K562 (cell line): ENCODE results near the gene EMC9. TPM values are rescaled to one million over a fixed set of nuclear protein-coding genes. Genes with fewer than 3 reads are reported as not detected.

Source experiments
- ATAC-seq: fragments of 200-7000 bp; cut with Tn5 transposase; 3 replicates; pipeline ENCODE4 v1.9.1; 2020; ENCODE audit warnings: moderate library complexity
- BruUV-seq: library from RNA; stranded (reverse); fragments of 400-500 nt; replicated peaks from 2 replicates; lab custom pipeline; 2021; lab: Mats Ljungman, UMichigan
- CTCF ChIA-PET: fragments of 300-600 bp; formaldehyde crosslinking; extraction: SDS; loops from one replicate; lab custom pipeline; 2021; ENCODE audit warnings: low intra/inter-chr PET ratio; lab: Yijun Ruan, JAX
- POLR2A ChIA-PET: fragments of 300-600, 350-650 bp; sonication (Branson Sonifier 250); formaldehyde crosslinking; extraction: SDS; loops from one replicate; lab custom pipeline; 2021; ENCODE audit warnings: antibody characterized with exemption, inconsistent platforms; lab: Yijun Ruan, JAX
- DNase-seq, 4 experiments: peaks; one replicate each; pipeline versions ENCODE4 v3.0.0 to v3.0.0-alpha.2; 2011 to 2018; ENCODE audit warnings: low spot score in 3 of 4, mixed read lengths in 3 of 4; ENCODE audit errors: extremely low read depth in 1 of 4
- FAIRE-seq: peaks from 2 replicates; lab custom pipeline; 2011; peaks lifted over from hg19 to GRCh38; lab: Jason Lieb, UNC
- H2AFZ ChIP-seq: 2 replicates; pipeline ENCODE4 v1.6.0; 2011; ENCODE audit warnings: low read depth, low read length, control low read depth, inconsistent platforms
- H3K27ac ChIP-seq: fragments of 200-600 bp; 3 replicates; pipeline ENCODE4 v1.8.0; 2011; ENCODE audit warnings: low read depth, mild to moderate bottlenecking, control low read depth, inconsistent platforms, low read length, moderate library complexity, mixed read lengths; ENCODE audit errors: extremely low read depth
- H3K27me3 ChIP-seq, 2 experiments: fragments of 300-600 bp in 1 of 2; 2 replicates in 1 of 2; 3 replicates in 1 of 2; pipeline versions ENCODE4 v1.6.0 to v1.8.0; 2011; ENCODE audit warnings: inconsistent platforms in 2 of 2, low read length in 2 of 2, mild to moderate bottlenecking in 1 of 2, mixed read lengths in 1 of 2, moderate library complexity in 1 of 2; ENCODE audit not compliant: control insufficient read depth in 2 of 2, insufficient read depth in 2 of 2
- H3K36me3 ChIP-seq: fragments of 300-600 bp; 3 replicates; pipeline ENCODE4 v1.8.0; 2011; ENCODE audit warnings: mild to moderate bottlenecking, low read length, inconsistent platforms; ENCODE audit not compliant: control insufficient read depth, insufficient read depth
- H3K4me1 ChIP-seq, 2 experiments: fragments of 200-600 bp in 1 of 2; replicated peaks in 1 of 2; 2 replicates in 1 of 2; 3 replicates in 1 of 2; pipeline versions ENCODE4 v1.5.1 to v1.8.0; 2011; ENCODE audit warnings: inconsistent platforms in 2 of 2, low read length in 2 of 2, mild to moderate bottlenecking in 1 of 2, mixed read lengths in 1 of 2, moderate library complexity in 1 of 2; ENCODE audit not compliant: control insufficient read depth in 2 of 2, insufficient read depth in 2 of 2
- H3K4me2 ChIP-seq: 2 replicates; pipeline ENCODE4 v1.6.1; 2011; ENCODE audit warnings: low read length, control low read depth, inconsistent platforms, mixed read lengths; ENCODE audit not compliant: insufficient read depth
- H3K4me3 ChIP-seq: fragments of 200-600 bp; sonication (generic), shearing (Covaris generic); 2 replicates; pipeline ENCODE4 v1.5.1; 2016; ENCODE audit warnings: control low read depth, inconsistent platforms
- H3K79me2 ChIP-seq: fragments of 200-600 bp; 3 replicates; pipeline ENCODE4 v1.8.0; 2011; ENCODE audit warnings: low read length, inconsistent platforms; ENCODE audit not compliant: control insufficient read depth, insufficient read depth
- H3K9ac ChIP-seq, 2 experiments: 2 replicates each; pipeline versions ENCODE4 v1.6.0 to v1.6.1; 2011; ENCODE audit warnings: low read depth in 2 of 2, low read length in 2 of 2, control low read depth in 1 of 2, inconsistent platforms in 1 of 2, mild to moderate bottlenecking in 1 of 2, mixed read lengths in 1 of 2; ENCODE audit not compliant: insufficient read depth in 1 of 2
- H3K9me1 ChIP-seq: one replicate; pipeline ENCODE4 v1.6.0; 2011; ENCODE audit warnings: inconsistent platforms, mild to moderate bottlenecking, low read length, moderate library complexity; ENCODE audit not compliant: control insufficient read depth, insufficient read depth
- H3K9me3 ChIP-seq: replicated peaks from 2 replicates; pipeline ENCODE4 v1.5.1; 2011; ENCODE audit warnings: low read depth, low read length, inconsistent platforms; ENCODE audit not compliant: control insufficient read depth, insufficient read depth
- H4K20me1 ChIP-seq: replicated peaks from 2 replicates; pipeline ENCODE4 v1.6.1; 2011; ENCODE audit warnings: low read length, inconsistent platforms, mixed read lengths; ENCODE audit not compliant: control insufficient read depth, insufficient read depth
- KDM1A ChIP-seq, 2 experiments: fragments of 450-650 bp; IDR thresholded peaks; 2 replicates each; pipeline ENCODE4 v1.6.1; 2016; ENCODE audit warnings: mild to moderate bottlenecking in 2 of 2
- KDM5B ChIP-seq: fragments of 200-600 bp; sonication (generic); IDR thresholded peaks from 2 replicates; pipeline ENCODE4 v1.6.1; 2012; ENCODE audit warnings: low read depth, mild to moderate bottlenecking, moderate library complexity, low read length, control low read depth, inconsistent platforms; ENCODE audit not compliant: insufficient replicate concordance
- MTA1 ChIP-seq: fragments of 450-650 bp; IDR thresholded peaks from 2 replicates; pipeline ENCODE4 v1.6.1; 2017; ENCODE audit warnings: borderline replicate concordance
- RCOR1 ChIP-seq, 2 experiments: IDR thresholded peaks; 2 replicates each; pipeline ENCODE4 v1.6.1; 2012; ENCODE audit warnings: low read depth in 2 of 2, low read length in 2 of 2, borderline replicate concordance in 1 of 2, improper control_type of control experiment in 1 of 2
- TAF1 ChIP-seq: IDR thresholded peaks from 2 replicates; pipeline ENCODE4 v1.6.1; 2011; ENCODE audit warnings: mild to moderate bottlenecking, low read length, moderate library complexity; ENCODE audit not compliant: insufficient read depth, control insufficient read depth, severe bottlenecking; ENCODE audit errors: extremely low read depth
- ZKSCAN8 ChIP-seq: fragments of 200-800 bp; sonication (Bioruptor generic); IDR thresholded peaks from 2 replicates; pipeline ENCODE4 v1.6.1; 2016; ENCODE audit warnings: missing genetic modification characterization, missing compliant biosample characterization
- WGBS: fragments of 100-300 bp; shearing (Covaris generic); methylation state at CpG from one replicate; pipeline ENCODE4 v1.1.6; 2016; ENCODE audit warnings: low coverage, mixed read lengths; ENCODE audit not compliant: insufficient coverage; ENCODE audit errors: missing lambda C conversion rate; 5-methylcytosine and 5-hydroxymethylcytosine counted together
- in situ Hi-C: fragments of 300-500 bp; cut with MboI; formaldehyde crosslinking; loops from 4 replicates; pipeline ENCODE4 v1.15.0; 2018; ENCODE audit warnings: inconsistent platforms, mixed read lengths
- intact Hi-C: fragments of 100-400 bp; cut with micrococcal nuclease; formaldehyde crosslinking; loops from 2 replicates; pipeline ENCODE4 v1.14.2; 2022
- polyA plus RNA-seq, 8 experiments: library from polyadenylated mRNA; depleted of rRNA in 4 of 8; stranded (reverse) in 5 of 8; unstranded in 3 of 8; fragments of >200 nt; fragmentation: Nextera tagmentation in 2 of 8; fragmentation: Illumina TruSeq in 1 of 8; extraction: Ambion mirVana in 2 of 8; extraction: Trizol in 1 of 8; gene quantifications; 2 replicates each; pipeline versions ENCODE4 v1.2.1 to v1.2.3, GENCODE V29; 2011 to 2014; ENCODE audit warnings: inconsistent platforms in 1 of 8, missing spikeins in 1 of 8
- total RNA-seq, 7 experiments: library from RNA; depleted of rRNA in 6 of 7; stranded (reverse); fragments of >200 nt in 6 of 7; fragmentation: Illumina TruSeq in 2 of 7; extraction: Trizol in 2 of 7; gene quantifications; 2 replicates each; pipeline versions ENCODE4 v1.2.1 to v1.2.3, GENCODE V29; 2011 to 2021; ENCODE audit warnings: low replicate concordance in 1 of 7

EMC9 gene
- total and polyA plus RNA-seq, 9 of the 15 experiments (the other 6 are each of a cell fraction or from before 2014, with no cell fraction given): 3.1 to 13.2 (median 7.8) TPM

DNA sequence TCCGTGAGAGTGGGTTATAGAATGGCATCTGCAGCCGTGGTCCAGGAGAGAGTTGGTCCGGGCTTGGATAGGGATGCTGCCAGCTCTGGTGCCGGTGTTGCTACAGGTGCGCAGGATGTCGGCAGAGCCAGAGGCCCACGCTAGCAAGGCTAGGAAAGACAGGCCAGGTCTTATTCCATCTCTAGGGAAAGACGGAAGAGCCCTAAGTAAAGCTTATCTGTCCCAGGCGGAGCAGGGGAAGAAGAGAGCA lies 5.9 kb downstream of the EMC9 start (continued):
- TF ChIP-seq TAF1: no peak
- no peak for TF ChIP-seq MTA1
- TF ChIP-seq KDM5B: peak; percentile 34

DNA sequence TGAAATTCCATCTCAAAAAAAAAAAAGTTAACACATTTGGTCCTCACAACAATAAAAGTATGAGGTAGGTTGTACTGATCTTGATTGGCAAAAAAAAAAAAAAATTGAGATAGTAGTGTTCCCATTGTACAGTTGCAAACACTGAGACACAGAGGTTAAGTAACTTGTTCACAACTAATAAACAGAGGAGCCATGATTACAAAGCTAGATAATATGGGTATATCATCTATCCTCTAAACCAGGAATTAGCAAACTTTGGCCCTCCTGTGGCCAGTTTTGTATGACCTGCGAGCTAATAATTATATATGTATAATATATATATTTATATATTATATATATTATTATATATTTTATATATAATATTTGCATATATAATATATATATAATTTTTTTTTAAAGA lies 7.7 kb downstream of the EMC9 start:
- ChIA-PET POLR2A (interaction anchor here (0.7 kb wide), 1 partner anchor 1112 kb away, joined by 3 read pairs; no protein-coding TSS in a partner anchor), CTCF (no interaction called here)
- intact Hi-C loops (no loop called here), in situ Hi-C loops (no loop called here)
- Histone ChIP-seq H3K27me3 (no peaks in the 10 kb centered on the region), H3K79me2 (peaks cover 4% of the 10 kb centered on the region; the same call in 2 of the 3 replicates), H3K9me1 (no peaks in the 10 kb centered on the region), H3K9ac (no peak overlapping the region), H3K36me3 (peaks cover 15% of the 10 kb centered on the region), H3K4me2 (no peak overlapping the region), H2AFZ (no peak overlapping the region), H3K9me3 (no peaks in the 10 kb centered on the region), H3K4me1 (peaks cover 7 to 29% of the 10 kb centered on the region in 2 experiments; a peak in 4 of 5 replicates), H4K20me1 (no peaks in the 10 kb centered on the region; the same call in 1 of the 2 replicates), H3K27ac (no peak overlapping the region), H3K4me3 (no peak overlapping the region)
- FAIRE-seq: no peak
- DNase-seq: no peak
- no TSS peak for BruUV-seq
- no peak for TF ChIP-seq RCOR1 (IDR thresholded peaks at IDR 0.05; ENCODE audit: borderline replicate concordance in 1 of 2, low read depth in 2 of 2, low read length in 2 of 2)
- TF ChIP-seq KDM1A (IDR thresholded peaks at IDR 0.05): 0 out of 4 replicates have a peak, but pooled peaks of 1 of the 2 experiments have one; percentile 23
- TF ChIP-seq ZKSCAN8: no peak
- 90% methylated on average over 1 of the region's 1 CpG for WGBS
- no peak for ATAC-seq
